ENCODE results near the gene LRRC58.

The LRRC58 gene

DNA sequence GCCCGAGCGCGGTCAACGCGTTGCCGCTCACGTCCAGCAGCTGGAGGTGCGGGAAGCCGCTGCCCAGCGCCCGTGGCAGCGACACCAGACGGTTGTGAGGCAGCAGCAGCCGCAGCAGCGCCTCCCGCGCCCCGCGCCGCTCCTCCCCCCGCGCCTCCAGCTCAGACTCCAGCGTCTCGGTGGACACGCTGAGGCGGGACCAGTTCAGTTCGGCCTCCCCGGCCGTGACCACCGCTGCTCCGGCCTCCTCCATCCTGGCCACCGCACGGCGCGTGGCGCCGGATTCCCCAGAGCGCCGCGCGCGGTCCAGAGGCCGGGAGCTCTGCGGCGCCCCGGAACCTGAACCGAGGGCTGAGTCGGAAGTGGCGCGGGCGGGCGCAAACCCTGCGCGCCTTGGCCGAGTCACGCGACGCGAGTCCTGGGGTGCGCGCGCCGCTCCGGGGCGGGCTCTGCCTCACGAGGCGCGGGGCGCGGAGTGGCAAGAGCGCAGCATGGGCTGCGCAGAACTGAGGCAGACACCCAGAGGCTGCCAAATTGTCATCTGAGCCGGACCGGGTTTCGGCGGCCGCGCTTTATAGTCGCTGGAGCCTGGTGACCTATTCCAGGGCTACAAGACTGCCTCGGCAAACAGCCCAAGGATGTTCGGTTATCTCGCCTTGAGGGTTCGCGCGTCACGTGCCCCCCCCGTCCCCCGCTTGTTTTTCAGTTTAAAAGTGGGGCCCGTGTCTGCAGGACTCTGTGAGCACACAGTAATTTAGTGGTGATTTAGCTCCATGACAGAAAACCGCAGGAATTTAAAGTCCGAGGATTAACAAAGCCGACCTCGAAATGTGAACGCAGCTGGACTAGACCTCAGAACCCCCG is at the start of gene LRRC58 (continued):
- TF ChIP-seq ZIC2 (tag by site-specific recombination; IDR thresholded peaks at IDR 0.05) = peak; percentile 54
- TF ChIP-seq, protein P1, sequence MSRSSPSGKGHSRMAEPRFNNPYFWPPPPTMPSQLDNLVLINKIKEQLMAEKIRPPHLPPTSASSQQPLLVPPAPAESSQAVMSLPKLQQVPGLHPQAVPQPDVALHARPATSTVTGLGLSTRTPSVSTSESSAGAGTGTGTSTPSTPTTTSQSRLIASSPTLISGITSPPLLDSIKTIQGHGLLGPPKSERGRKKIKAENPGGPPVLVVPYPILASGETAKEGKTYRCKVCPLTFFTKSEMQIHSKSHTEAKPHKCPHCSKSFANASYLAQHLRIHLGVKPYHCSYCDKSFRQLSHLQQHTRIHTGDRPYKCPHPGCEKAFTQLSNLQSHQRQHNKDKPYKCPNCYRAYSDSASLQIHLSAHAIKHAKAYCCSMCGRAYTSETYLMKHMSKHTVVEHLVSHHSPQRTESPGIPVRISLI (tag by site-specific recombination; IDR thresholded peaks at IDR 0.05) = no peak
- TF ChIP-seq, protein P2, sequence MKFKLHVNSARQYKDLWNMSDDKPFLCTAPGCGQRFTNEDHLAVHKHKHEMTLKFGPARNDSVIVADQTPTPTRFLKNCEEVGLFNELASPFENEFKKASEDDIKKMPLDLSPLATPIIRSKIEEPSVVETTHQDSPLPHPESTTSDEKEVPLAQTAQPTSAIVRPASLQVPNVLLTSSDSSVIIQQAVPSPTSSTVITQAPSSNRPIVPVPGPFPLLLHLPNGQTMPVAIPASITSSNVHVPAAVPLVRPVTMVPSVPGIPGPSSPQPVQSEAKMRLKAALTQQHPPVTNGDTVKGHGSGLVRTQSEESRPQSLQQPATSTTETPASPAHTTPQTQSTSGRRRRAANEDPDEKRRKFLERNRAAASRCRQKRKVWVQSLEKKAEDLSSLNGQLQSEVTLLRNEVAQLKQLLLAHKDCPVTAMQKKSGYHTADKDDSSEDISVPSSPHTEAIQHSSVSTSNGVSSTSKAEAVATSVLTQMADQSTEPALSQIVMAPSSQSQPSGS (tag by site-specific recombination; IDR thresholded peaks at IDR 0.05; ENCODE audit: low read depth) = no peak
- TF ChIP-seq ZNF521 (tag by site-specific recombination; IDR thresholded peaks at IDR 0.05) = no peak
- TF ChIP-seq, protein P3, sequence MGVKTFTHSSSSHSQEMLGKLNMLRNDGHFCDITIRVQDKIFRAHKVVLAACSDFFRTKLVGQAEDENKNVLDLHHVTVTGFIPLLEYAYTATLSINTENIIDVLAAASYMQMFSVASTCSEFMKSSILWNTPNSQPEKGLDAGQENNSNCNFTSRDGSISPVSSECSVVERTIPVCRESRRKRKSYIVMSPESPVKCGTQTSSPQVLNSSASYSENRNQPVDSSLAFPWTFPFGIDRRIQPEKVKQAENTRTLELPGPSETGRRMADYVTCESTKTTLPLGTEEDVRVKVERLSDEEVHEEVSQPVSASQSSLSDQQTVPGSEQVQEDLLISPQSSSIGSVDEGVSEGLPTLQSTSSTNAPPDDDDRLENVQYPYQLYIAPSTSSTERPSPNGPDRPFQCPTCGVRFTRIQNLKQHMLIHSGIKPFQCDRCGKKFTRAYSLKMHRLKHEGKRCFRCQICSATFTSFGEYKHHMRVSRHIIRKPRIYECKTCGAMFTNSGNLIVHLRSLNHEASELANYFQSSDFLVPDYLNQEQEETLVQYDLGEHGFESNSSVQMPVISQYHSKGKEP (tag by site-specific recombination; IDR thresholded peaks at IDR 0.05) = no peak
- peak; percentile 35; the same call in 1 of the 2 replicates for TF ChIP-seq ZNF10 (tag by site-specific recombination; IDR thresholded peaks at IDR 0.05)
- TF ChIP-seq, protein P4, sequence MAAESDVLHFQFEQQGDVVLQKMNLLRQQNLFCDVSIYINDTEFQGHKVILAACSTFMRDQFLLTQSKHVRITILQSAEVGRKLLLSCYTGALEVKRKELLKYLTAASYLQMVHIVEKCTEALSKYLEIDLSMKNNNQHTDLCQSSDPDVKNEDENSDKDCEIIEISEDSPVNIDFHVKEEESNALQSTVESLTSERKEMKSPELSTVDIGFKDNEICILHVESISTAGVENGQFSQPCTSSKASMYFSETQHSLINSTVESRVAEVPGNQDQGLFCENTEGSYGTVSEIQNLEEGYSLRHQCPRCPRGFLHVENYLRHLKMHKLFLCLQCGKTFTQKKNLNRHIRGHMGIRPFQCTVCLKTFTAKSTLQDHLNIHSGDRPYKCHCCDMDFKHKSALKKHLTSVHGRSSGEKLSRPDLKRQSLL (tag by site-specific recombination; IDR thresholded peaks at IDR 0.05) = peak; percentile 58
- TF ChIP-seq, protein P5, sequence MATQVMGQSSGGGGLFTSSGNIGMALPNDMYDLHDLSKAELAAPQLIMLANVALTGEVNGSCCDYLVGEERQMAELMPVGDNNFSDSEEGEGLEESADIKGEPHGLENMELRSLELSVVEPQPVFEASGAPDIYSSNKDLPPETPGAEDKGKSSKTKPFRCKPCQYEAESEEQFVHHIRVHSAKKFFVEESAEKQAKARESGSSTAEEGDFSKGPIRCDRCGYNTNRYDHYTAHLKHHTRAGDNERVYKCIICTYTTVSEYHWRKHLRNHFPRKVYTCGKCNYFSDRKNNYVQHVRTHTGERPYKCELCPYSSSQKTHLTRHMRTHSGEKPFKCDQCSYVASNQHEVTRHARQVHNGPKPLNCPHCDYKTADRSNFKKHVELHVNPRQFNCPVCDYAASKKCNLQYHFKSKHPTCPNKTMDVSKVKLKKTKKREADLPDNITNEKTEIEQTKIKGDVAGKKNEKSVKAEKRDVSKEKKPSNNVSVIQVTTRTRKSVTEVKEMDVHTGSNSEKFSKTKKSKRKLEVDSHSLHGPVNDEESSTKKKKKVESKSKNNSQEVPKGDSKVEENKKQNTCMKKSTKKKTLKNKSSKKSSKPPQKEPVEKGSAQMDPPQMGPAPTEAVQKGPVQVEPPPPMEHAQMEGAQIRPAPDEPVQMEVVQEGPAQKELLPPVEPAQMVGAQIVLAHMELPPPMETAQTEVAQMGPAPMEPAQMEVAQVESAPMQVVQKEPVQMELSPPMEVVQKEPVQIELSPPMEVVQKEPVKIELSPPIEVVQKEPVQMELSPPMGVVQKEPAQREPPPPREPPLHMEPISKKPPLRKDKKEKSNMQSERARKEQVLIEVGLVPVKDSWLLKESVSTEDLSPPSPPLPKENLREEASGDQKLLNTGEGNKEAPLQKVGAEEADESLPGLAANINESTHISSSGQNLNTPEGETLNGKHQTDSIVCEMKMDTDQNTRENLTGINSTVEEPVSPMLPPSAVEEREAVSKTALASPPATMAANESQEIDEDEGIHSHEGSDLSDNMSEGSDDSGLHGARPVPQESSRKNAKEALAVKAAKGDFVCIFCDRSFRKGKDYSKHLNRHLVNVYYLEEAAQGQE (tag by site-specific recombination; IDR thresholded peaks at IDR 0.05) = 0 out of 2 replicates have a peak, but pooled peaks have one; percentile 9
- TF ChIP-seq ZFP41 (tag by site-specific recombination; IDR thresholded peaks at IDR 0.05; ENCODE audit: borderline replicate concordance) = no peak
- TF ChIP-seq ZNF664 (tag by site-specific recombination; IDR thresholded peaks at IDR 0.05) = no peak
- TF ChIP-seq ZNF677 (tag by site-specific recombination; IDR thresholded peaks at IDR 0.05) = no peak
- TF ChIP-seq TRIM28 (IDR thresholded peaks at IDR 0.05; ENCODE audit: borderline replicate concordance, low read length) = no peak
- TF ChIP-seq, protein P6, sequence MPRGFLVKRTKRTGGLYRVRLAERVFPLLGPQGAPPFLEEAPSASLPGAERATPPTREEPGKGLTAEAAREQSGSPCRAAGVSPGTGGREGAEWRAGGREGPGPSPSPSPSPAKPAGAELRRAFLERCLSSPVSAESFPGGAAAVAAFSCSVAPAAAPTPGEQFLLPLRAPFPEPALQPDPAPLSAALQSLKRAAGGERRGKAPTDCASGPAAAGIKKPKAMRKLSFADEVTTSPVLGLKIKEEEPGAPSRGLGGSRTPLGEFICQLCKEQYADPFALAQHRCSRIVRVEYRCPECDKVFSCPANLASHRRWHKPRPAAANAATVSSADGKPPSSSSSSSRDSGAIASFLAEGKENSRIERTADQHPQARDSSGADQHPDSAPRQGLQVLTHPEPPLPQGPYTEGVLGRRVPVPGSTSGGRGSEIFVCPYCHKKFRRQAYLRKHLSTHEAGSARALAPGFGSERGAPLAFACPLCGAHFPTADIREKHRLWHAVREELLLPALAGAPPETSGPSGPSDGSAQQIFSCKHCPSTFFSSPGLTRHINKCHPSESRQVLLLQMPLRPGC (tag by site-specific recombination; IDR thresholded peaks at IDR 0.05) = no peak
- peak; percentile 66 for TF ChIP-seq ZNF341 (tag by site-specific recombination; IDR thresholded peaks at IDR 0.05; ENCODE audit: low read depth)
- no peak for TF ChIP-seq ZNF777 (tag by site-specific recombination; IDR thresholded peaks at IDR 0.05; ENCODE audit: borderline replicate concordance)
- TF ChIP-seq, protein P7, sequence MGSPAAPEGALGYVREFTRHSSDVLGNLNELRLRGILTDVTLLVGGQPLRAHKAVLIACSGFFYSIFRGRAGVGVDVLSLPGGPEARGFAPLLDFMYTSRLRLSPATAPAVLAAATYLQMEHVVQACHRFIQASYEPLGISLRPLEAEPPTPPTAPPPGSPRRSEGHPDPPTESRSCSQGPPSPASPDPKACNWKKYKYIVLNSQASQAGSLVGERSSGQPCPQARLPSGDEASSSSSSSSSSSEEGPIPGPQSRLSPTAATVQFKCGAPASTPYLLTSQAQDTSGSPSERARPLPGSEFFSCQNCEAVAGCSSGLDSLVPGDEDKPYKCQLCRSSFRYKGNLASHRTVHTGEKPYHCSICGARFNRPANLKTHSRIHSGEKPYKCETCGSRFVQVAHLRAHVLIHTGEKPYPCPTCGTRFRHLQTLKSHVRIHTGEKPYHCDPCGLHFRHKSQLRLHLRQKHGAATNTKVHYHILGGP (tag by site-specific recombination; IDR thresholded peaks at IDR 0.05) = no peak
- TF ChIP-seq, protein P8, sequence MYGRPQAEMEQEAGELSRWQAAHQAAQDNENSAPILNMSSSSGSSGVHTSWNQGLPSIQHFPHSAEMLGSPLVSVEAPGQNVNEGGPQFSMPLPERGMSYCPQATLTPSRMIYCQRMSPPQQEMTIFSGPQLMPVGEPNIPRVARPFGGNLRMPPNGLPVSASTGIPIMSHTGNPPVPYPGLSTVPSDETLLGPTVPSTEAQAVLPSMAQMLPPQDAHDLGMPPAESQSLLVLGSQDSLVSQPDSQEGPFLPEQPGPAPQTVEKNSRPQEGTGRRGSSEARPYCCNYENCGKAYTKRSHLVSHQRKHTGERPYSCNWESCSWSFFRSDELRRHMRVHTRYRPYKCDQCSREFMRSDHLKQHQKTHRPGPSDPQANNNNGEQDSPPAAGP (tag by site-specific recombination; IDR thresholded peaks at IDR 0.05) = no peak
- TF ChIP-seq ZFHX2 (tag by site-specific recombination; conservative IDR thresholded peaks at IDR 0.05) = no peak; the same call in none of the 2 replicates
- peak; percentile 56 for TF ChIP-seq ZBTB17 (tag by site-specific recombination; IDR thresholded peaks at IDR 0.05)
- TF ChIP-seq, protein P9, sequence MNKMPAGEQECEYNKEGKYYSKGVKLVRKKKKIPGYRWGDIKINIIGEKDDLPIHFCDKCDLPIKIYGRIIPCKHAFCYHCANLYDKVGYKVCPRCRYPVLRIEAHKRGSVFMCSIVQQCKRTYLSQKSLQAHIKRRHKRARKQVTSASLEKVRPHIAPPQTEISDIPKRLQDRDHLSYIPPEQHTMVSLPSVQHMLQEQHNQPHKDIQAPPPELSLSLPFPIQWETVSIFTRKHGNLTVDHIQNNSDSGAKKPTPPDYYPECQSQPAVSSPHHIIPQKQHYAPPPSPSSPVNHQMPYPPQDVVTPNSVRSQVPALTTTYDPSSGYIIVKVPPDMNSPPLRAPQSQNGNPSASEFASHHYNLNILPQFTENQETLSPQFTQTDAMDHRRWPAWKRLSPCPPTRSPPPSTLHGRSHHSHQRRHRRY (tag by site-specific recombination; IDR thresholded peaks at IDR 0.05) = no peak
- TF ChIP-seq ZNF132 (tag by site-specific recombination; IDR thresholded peaks at IDR 0.05; ENCODE audit: borderline replicate concordance) = no peak
- no peak for TF ChIP-seq ZNF274 (IDR thresholded peaks at IDR 0.05; ENCODE audit: low read length)
- TF ChIP-seq ZNF274 (tag by site-specific recombination; IDR thresholded peaks at IDR 0.05; ENCODE audit: borderline replicate concordance) = no peak
- 0 out of 2 replicates have a peak, but pooled peaks have one; percentile 40 for TF ChIP-seq GLIS2 (tag by site-specific recombination; IDR thresholded peaks at IDR 0.05)

Measured in HEK293 (cell line).